Muscle of leg (tissue), 16 donors: ENCODE measurements around the gene SPATA3. TPM values are rescaled to one million over a fixed set of nuclear protein-coding genes. Genes with fewer than 3 reads are reported as not detected.

Experiments
- DNase-seq: peaks from one replicate; pipeline ENCODE4 v3.0.0; 2013
- H3K27ac ChIP-seq: one replicate; pipeline ENCODE4 v1.5.1; 2013; ENCODE audit warnings: mild to moderate bottlenecking, low read length, control low read depth
- H3K27me3 ChIP-seq: one replicate; pipeline ENCODE4 v1.6.1; 2013; ENCODE audit warnings: low read length; ENCODE audit not compliant: control insufficient read depth, insufficient read depth
- H3K36me3 ChIP-seq: one replicate; pipeline ENCODE4 v1.6.1; 2013; ENCODE audit warnings: low read length; ENCODE audit not compliant: control insufficient read depth, insufficient read depth
- H3K4me1 ChIP-seq: one replicate; pipeline ENCODE4 v1.6.1; 2013; ENCODE audit warnings: low read length; ENCODE audit not compliant: control insufficient read depth, insufficient read depth
- H3K4me3 ChIP-seq: one replicate; pipeline ENCODE4 v1.5.1; 2013; ENCODE audit warnings: low read length, control low read depth
- H3K9me3 ChIP-seq: replicated peaks from 2 replicates; pipeline ENCODE4 v1.6.1; 2013; ENCODE audit warnings: low read depth, low read length; ENCODE audit not compliant: control insufficient read depth
- WGBS: methylation state at CpG from one replicate; pipeline ENCODE4 v1.1.5; 2013; ENCODE audit warnings: missing lambda C conversion rate; ENCODE audit not compliant: insufficient coverage; 5-methylcytosine and 5-hydroxymethylcytosine counted together
- long read RNA-seq, 11 donors: transcript quantifications; one replicate each; lab custom pipeline, GENCODE V29; 2026
- polyA plus RNA-seq, 8 donors: library from polyadenylated mRNA; unstranded; fragments of 120-200 nt; gene quantifications; one replicate each; pipeline versions ENCODE4 v1.2.1 to v1.2.3, GENCODE V29; 2013; ENCODE audit warnings: inconsistent platforms in 1 of 8, low replicate concordance in 1 of 8; ENCODE audit not compliant: insufficient read length in 8 of 8, insufficient read depth in 1 of 8
- total RNA-seq: library from RNA; stranded (reverse); fragments of 120-200 nt; gene quantifications from one replicate; pipeline ENCODE4 v1.2.4, GENCODE V29; 2013

Gene SPATA3
- total RNA-seq (not detected), polyA plus RNA-seq (not detected)
- long read RNA-seq, donor 1: 0 reads
- long read RNA-seq, donor 2: 0 reads
- long read RNA-seq, donor 3: 0 reads
- long read RNA-seq, donor 4: 0 reads
- long read RNA-seq, donor 5: 0 reads
- long read RNA-seq, donor 6: 0 reads
- long read RNA-seq, donor 7: 0 reads
- long read RNA-seq, donor 8: 0 reads
- long read RNA-seq, donor 9: 0 reads
- long read RNA-seq, donor 10: 0 reads
- long read RNA-seq, donor 11: 0 reads

- Histone ChIP-seq H3K9me3 (no peaks in the 10 kb centered on the region), H3K27ac (no peak within 1 kb of the TSS), H3K4me1 (no peaks in the 10 kb centered on the region), H3K4me3 (no peak within 1 kb of the TSS), H3K27me3 (peaks cover 33% of the 10 kb centered on the region), H3K36me3 (no peaks in the 10 kb centered on the region)
- DNase-seq: no peak
- WGBS: 81% methylated on average over 8 of the region's 9 CpGs
Observed at GRCh38 chr2:230995821-230996220, at the start of gene SPATA3. Gene SPATA3, plus strand, starts transcription at chr2:230996121. Its CDS starts 113 bp downstream, at chr2:230996234.

- Histone ChIP-seq H3K9me3 (no peaks in the 10 kb centered on the region), H3K27ac (no peak overlapping the region), H3K36me3 (no peaks in the 10 kb centered on the region), H3K4me3 (no peak overlapping the region), H3K27me3 (peaks cover 2% of the 10 kb centered on the region), H3K4me1 (peaks cover 4% of the 10 kb centered on the region)
- no peak for DNase-seq
- 66% methylated on average over 3 of the region's 7 CpGs for WGBS
Observed at GRCh38 chr2:230946429-230947234, 49.3 kb upstream of the SPATA3 start.

GRCh38 chr2:230947235-230947576 lies 48.7 kb upstream of the SPATA3 start:
- Histone ChIP-seq H3K36me3 (no peaks in the 10 kb centered on the region), H3K27me3 (peaks cover 2% of the 10 kb centered on the region), H3K27ac (no peak overlapping the region), H3K4me1 (peaks cover 4% of the 10 kb centered on the region), H3K9me3 (no peaks in the 10 kb centered on the region), H3K4me3 (no peak overlapping the region)
- WGBS: 87% methylated on average over 3 of the region's 3 CpGs
- no peak for DNase-seq

DNA sequence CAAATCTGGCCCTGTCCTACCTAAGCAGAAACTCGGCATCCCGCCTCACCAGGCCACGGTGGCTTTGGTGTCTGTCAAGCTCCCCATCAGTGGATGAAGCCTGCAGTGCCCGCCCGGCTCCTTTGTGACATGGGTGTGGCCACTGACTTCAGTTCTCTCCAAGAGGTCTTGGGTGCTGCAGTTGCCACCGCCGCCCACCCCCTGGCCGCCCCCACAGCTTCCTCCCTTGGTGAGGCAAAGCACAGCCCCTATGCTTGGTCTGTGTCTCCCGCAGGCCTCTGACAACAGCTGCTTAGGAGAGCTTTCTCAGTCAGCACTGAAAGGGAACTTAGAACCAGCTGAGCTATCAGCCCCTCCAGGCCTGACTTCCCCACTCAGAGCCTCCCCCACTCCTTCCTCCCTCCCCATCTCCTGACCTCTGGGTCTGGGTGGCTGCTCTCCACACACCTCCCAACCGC lies 48.0 kb upstream of the SPATA3 start:
- no peak overlapping the region for H3K27ac ChIP-seq
- H3K27me3 ChIP-seq: no peaks in the 10 kb centered on the region
- peaks cover 4% of the 10 kb centered on the region for H3K4me1 ChIP-seq
- no peak overlapping the region for H3K4me3 ChIP-seq
- no peaks in the 10 kb centered on the region for H3K36me3 ChIP-seq
- H3K9me3 ChIP-seq: no peaks in the 10 kb centered on the region
- WGBS: 82% methylated on average over 9 of the region's 10 CpGs
- DNase-seq: peak; percentile 21

- H3K27me3 ChIP-seq: no peaks in the 10 kb centered on the region
- no peak for DNase-seq
- H3K27ac ChIP-seq: no peak overlapping the region
- no peaks in the 10 kb centered on the region for H3K9me3 ChIP-seq
- no peak overlapping the region for H3K4me3 ChIP-seq
- no peaks in the 10 kb centered on the region for H3K36me3 ChIP-seq
- no peaks in the 10 kb centered on the region for H3K4me1 ChIP-seq
- WGBS: 93% methylated on average over 11 of the region's 20 CpGs
Observed at GRCh38 chr2:230949966-230950873, 45.7 kb upstream of the SPATA3 start.

DNA sequence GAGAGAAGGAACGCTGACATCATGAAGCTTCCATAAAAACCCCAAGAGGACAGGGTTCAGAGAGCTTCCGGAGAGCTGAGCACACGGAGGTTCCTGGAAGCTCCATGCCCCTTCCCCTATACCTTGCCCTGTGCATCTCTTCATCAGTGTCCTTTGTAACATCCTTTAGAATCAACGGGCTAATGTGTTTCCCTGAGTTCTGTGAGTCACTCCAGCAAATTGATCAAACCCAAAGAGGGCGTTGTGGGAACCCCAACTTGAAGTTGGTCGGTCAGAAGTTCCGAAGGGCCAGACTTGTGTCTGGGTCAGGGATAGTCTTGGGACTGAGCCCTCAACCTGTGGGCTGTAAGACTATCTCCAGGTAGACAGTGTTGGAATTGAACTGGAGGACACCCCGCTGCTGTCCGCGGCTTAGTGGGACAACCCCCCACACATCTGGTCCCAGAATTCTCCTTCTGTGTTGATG lies 45.0 kb upstream of the SPATA3 start:
- no peak overlapping the region for H3K4me3 ChIP-seq
- 86% methylated on average over 7 of the region's 10 CpGs for WGBS
- no peaks in the 10 kb centered on the region for H3K9me3 ChIP-seq
- no peak for DNase-seq
- peaks cover 4% of the 10 kb centered on the region for H3K27me3 ChIP-seq
- H3K27ac ChIP-seq: no peak overlapping the region
- no peaks in the 10 kb centered on the region for H3K36me3 ChIP-seq
- no peaks in the 10 kb centered on the region for H3K4me1 ChIP-seq

DNA sequence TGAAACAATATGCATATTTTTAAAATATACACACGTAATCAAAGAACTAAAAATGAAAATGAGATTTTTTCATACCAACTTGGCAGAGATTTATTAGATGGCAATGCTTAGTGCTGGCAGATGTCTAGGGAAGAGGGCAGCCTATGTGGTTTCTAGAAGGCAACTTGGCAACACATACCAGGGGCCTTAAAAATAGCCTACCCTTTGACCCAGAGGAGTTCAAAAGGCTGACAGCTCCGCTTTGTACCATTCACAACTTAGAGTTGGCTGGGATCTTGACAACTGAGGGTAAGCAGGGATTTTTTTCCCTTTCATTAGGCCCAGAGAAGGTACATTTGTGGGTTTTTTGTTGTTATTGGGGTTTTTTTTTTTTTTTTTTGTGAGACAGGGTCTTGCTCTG lies 44.5 kb upstream of the SPATA3 start:
- DNase-seq: no peak
- no CpG with 5 or more reads among the region's 2 CpGs for WGBS

GRCh38 chr2:230952226-230952956 lies 43.5 kb upstream of the SPATA3 start:
- no peaks in the 10 kb centered on the region for H3K9me3 ChIP-seq
- H3K4me3 ChIP-seq: no peak overlapping the region
- DNase-seq: no peak
- WGBS: 81% methylated on average over 9 of the region's 10 CpGs
- H3K4me1 ChIP-seq: no peaks in the 10 kb centered on the region
- H3K27me3 ChIP-seq: peaks cover 16% of the 10 kb centered on the region
- H3K36me3 ChIP-seq: no peaks in the 10 kb centered on the region
- H3K27ac ChIP-seq: no peak overlapping the region

More for the DNA sequence above, 44.5 kb upstream of the SPATA3 start:
- Histone ChIP-seq H3K9me3 (no peaks in the 10 kb centered on the region), H3K27ac (no peak overlapping the region), H3K4me3 (no peak overlapping the region), H3K27me3 (peaks cover 8% of the 10 kb centered on the region), H3K4me1 (no peaks in the 10 kb centered on the region), H3K36me3 (no peaks in the 10 kb centered on the region)

DNA sequence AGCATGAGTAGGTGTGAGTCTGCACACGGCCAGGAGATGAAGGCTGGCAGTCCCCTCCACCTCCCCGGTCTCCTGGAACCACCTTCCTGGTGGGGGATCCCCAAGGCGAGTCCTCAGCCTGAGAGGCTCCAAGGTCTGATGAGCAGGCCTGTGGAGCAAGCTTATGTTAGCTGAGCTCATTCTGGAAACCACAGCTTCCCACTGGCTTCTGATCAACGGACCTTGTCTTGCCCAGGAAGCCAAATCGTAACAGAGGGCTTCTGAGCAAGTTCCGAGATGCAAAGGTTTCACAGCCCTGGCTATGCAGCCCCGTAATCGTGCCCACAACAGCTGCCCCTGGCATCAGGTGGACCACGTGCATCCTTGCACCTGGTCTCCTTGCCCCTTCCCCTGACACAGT lies 42.1 kb upstream of the SPATA3 start:
- Histone ChIP-seq H3K4me3 (no peak overlapping the region), H3K27ac (no peak overlapping the region)
- 72% methylated on average over 8 of the region's 9 CpGs for WGBS

More for the DNA sequence above, 42.1 kb upstream of the SPATA3 start:
- Histone ChIP-seq H3K9me3 (no peaks in the 10 kb centered on the region), H3K4me1 (no peaks in the 10 kb centered on the region), H3K36me3 (no peaks in the 10 kb centered on the region), H3K27me3 (peaks cover 20% of the 10 kb centered on the region)
- no peak for DNase-seq
